Measurements from ENCODE around the gene NISCH.

Gene NISCH

GRCh38 chr3:52530918-52531826, 75.8 kb downstream of the NISCH start:
- Histone ChIP-seq H4K91ac (ENCODE audit: low read depth, low read length, poor library complexity) (no peak overlapping the region), H2BK15ac (ENCODE audit: low read length) (no peak overlapping the region), H3K27ac (replicated peaks; ENCODE audit: low read length) (no peak overlapping the region), H2AK5ac (ENCODE audit: low read depth, low read length) (peak overlapping the region; percentile 25), H3K23ac (ENCODE audit: low read depth, low read length, poor library complexity) (no peak overlapping the region), H3K79me1 (ENCODE audit: low read depth, low read length) (peaks cover 22% of the 10 kb centered on the region), H2BK12ac (ENCODE audit: low read length) (no peak overlapping the region), H2BK120ac (ENCODE audit: low read depth, low read length) (no peak overlapping the region), H3K18ac (ENCODE audit: low read length) (peak overlapping the region; percentile 15), H4K8ac (ENCODE audit: low read depth, low read length) (no peak overlapping the region), H2AFZ (ENCODE audit: low read length) (no peak overlapping the region), H3K36me3 (replicated peaks in 1 of 2; ENCODE audit: control insufficient read depth in 2 of 2, insufficient read depth in 2 of 2, low read length in 2 of 2) (peaks cover 34 to 38% of the 10 kb centered on the region in 2 donors), H3K4me1 (ENCODE audit: control insufficient read depth in 2 of 2, insufficient read depth in 1 of 2, low read depth in 1 of 2, low read length in 2 of 2) (peaks cover 26 to 27% of the 10 kb centered on the region in 2 donors), H3K14ac (ENCODE audit: low read length) (no peak overlapping the region), H3K4ac (ENCODE audit: low read length) (no peak overlapping the region), H3K9me3 (replicated peaks in 1 of 2; ENCODE audit: control insufficient read depth in 2 of 2, insufficient read depth in 1 of 2, low read depth in 1 of 2, low read length in 2 of 2) (no peaks in the 10 kb centered on the region), H3K4me3 (ENCODE audit: low read length in 2 of 2) (no peak overlapping the region), H3K4me2 (ENCODE audit: insufficient read depth, low read length, poor library complexity, severe bottlenecking) (no peak overlapping the region), H3K9ac (ENCODE audit: low read depth, low read length, poor library complexity) (peak overlapping the region; percentile 55), H3K27me3 (ENCODE audit: control insufficient read depth in 3 of 3, insufficient read depth in 3 of 3, low read depth in 1 of 3, low read length in 3 of 3) (no peaks in the 10 kb centered on the region), H2BK5ac (ENCODE audit: low read length) (peak overlapping the region; percentile 57)
- DNase-seq (ENCODE audit: low spot score), result no peak
- no CpG with 5 or more reads among the region's 10 CpGs for WGBS, 2 donors (ENCODE audit: extremely low coverage in 2 of 2, insufficient read length in 2 of 2, insufficient replicate concordance in 1 of 2)

- H2AFZ ChIP-seq (ENCODE audit: low read length), result peak overlapping the region; percentile 72
- no peak overlapping the region for H3K27ac ChIP-seq (replicated peaks; ENCODE audit: low read length)
- no peaks in the 10 kb centered on the region for H3K27me3 ChIP-seq (ENCODE audit: control insufficient read depth in 3 of 3, insufficient read depth in 3 of 3, low read depth in 1 of 3, low read length in 3 of 3)
- peak overlapping the region; percentile 66 for H3K4me2 ChIP-seq (ENCODE audit: insufficient read depth, low read length, poor library complexity, severe bottlenecking)
- H3K4me1 ChIP-seq (ENCODE audit: control insufficient read depth in 2 of 2, insufficient read depth in 1 of 2, low read depth in 1 of 2, low read length in 2 of 2), result peaks cover 22 to 23% of the 10 kb centered on the region in 2 donors
- peak overlapping the region; percentile 57 for H2BK5ac ChIP-seq (ENCODE audit: low read length)
- no peak overlapping the region for H4K91ac ChIP-seq (ENCODE audit: low read depth, low read length, poor library complexity)
- peaks cover 27 to 32% of the 10 kb centered on the region in 2 donors for H3K36me3 ChIP-seq (replicated peaks in 1 of 2; ENCODE audit: control insufficient read depth in 2 of 2, insufficient read depth in 2 of 2, low read length in 2 of 2)
- no peak overlapping the region for H2BK12ac ChIP-seq (ENCODE audit: low read length)
- H3K79me1 ChIP-seq (ENCODE audit: low read depth, low read length), result peaks cover 22% of the 10 kb centered on the region
- peak overlapping the region; percentile 58 to 95 for H3K4me3 ChIP-seq (ENCODE audit: low read length in 2 of 2)
- no peak overlapping the region for H2BK120ac ChIP-seq (ENCODE audit: low read depth, low read length)
- no peak for DNase-seq (ENCODE audit: low spot score)
- peak overlapping the region; percentile 87 for H2AK5ac ChIP-seq (ENCODE audit: low read depth, low read length)
- peak overlapping the region; percentile 78 for H3K23ac ChIP-seq (ENCODE audit: low read depth, low read length, poor library complexity)
- H3K18ac ChIP-seq (ENCODE audit: low read length), result peak overlapping the region; percentile 58
- WGBS, 2 donors (ENCODE audit: extremely low coverage in 2 of 2, insufficient read length in 2 of 2, insufficient replicate concordance in 1 of 2), result no CpG with 5 or more reads among the region's 14 CpGs
- no peak overlapping the region for H2BK15ac ChIP-seq (ENCODE audit: low read length)
- H4K8ac ChIP-seq (ENCODE audit: low read depth, low read length), result no peak overlapping the region
- no peaks in the 10 kb centered on the region for H3K9me3 ChIP-seq (replicated peaks in 1 of 2; ENCODE audit: control insufficient read depth in 2 of 2, insufficient read depth in 1 of 2, low read depth in 1 of 2, low read length in 2 of 2)
- H3K9ac ChIP-seq (ENCODE audit: low read depth, low read length, poor library complexity), result peak overlapping the region; percentile 85
- no peak overlapping the region for H3K4ac ChIP-seq (ENCODE audit: low read length)
- H3K14ac ChIP-seq (ENCODE audit: low read length), result no peak overlapping the region
Observed at GRCh38 chr3:52531860-52532516, 76.6 kb downstream of the NISCH start.

DNA sequence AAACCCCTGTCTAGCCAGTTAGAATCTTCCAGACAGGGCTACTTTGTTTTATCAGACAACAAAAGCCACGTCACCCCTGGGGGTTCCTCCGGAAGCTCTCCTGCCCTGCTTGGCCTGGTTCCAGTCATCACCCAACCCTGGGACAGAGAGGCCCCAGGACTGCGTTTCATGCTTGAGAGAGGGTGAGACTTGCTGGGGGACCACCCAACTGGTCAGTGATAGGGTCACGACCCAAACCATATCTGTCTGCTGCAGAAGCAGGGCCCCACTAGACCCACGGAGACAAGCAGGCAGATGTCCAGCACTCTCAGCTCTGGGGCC, 77.1 kb downstream of the NISCH start:
- Histone ChIP-seq H3K14ac (ENCODE audit: low read length) (no peak overlapping the region), H3K18ac (ENCODE audit: low read length) (peak overlapping the region; percentile 86), H2BK5ac (ENCODE audit: low read length) (peak overlapping the region; percentile 43), H2AFZ (ENCODE audit: low read length) (peak overlapping the region; percentile 72), H3K9me3 (replicated peaks in 1 of 2; ENCODE audit: control insufficient read depth in 2 of 2, insufficient read depth in 1 of 2, low read depth in 1 of 2, low read length in 2 of 2) (no peaks in the 10 kb centered on the region), H2BK15ac (ENCODE audit: low read length) (no peak overlapping the region), H2AK5ac (ENCODE audit: low read depth, low read length) (peak overlapping the region; percentile 87), H3K4me3 (ENCODE audit: low read length in 2 of 2) (peak overlapping the region; percentile 58 to 95), H3K9ac (ENCODE audit: low read depth, low read length, poor library complexity) (peak overlapping the region; percentile 94), H4K91ac (ENCODE audit: low read depth, low read length, poor library complexity) (no peak overlapping the region), H2BK12ac (ENCODE audit: low read length) (no peak overlapping the region), H3K36me3 (replicated peaks in 1 of 2; ENCODE audit: control insufficient read depth in 2 of 2, insufficient read depth in 2 of 2, low read length in 2 of 2) (peaks cover 22 to 27% of the 10 kb centered on the region in 2 donors), H3K79me1 (ENCODE audit: low read depth, low read length) (peaks cover 25% of the 10 kb centered on the region), H4K8ac (ENCODE audit: low read depth, low read length) (no peak overlapping the region), H2BK120ac (ENCODE audit: low read depth, low read length) (no peak overlapping the region), H3K4ac (ENCODE audit: low read length) (no peak overlapping the region), H3K27ac (replicated peaks; ENCODE audit: low read length) (peak overlapping the region; percentile 15), H3K23ac (ENCODE audit: low read depth, low read length, poor library complexity) (peak overlapping the region; percentile 16), H3K4me2 (ENCODE audit: insufficient read depth, low read length, poor library complexity, severe bottlenecking) (peak overlapping the region; percentile 66), H3K27me3 (ENCODE audit: control insufficient read depth in 3 of 3, insufficient read depth in 3 of 3, low read depth in 1 of 3, low read length in 3 of 3) (no peaks in the 10 kb centered on the region), H3K4me1 (ENCODE audit: control insufficient read depth in 2 of 2, insufficient read depth in 1 of 2, low read depth in 1 of 2, low read length in 2 of 2) (peaks cover 19 to 21% of the 10 kb centered on the region in 2 donors)
- no peak for DNase-seq (ENCODE audit: low spot score)
- WGBS, 2 donors (ENCODE audit: extremely low coverage in 2 of 2, insufficient read length in 2 of 2, insufficient replicate concordance in 1 of 2), result no CpG with 5 or more reads among the region's 5 CpGs

All from neuronal stem cell (in vitro differentiated cells).